Spleen (tissue), 7 donors: ENCODE data around the gene ZDHHC3.

Source experiments
- CTCF ChIP-seq, 11 experiments: fragments of 200-600 bp in 7 of 11; fragments of 450-650 bp in 4 of 11; sonication (generic) in 4 of 11; IDR thresholded peaks in 8 of 11; conservative IDR thresholded peaks in 3 of 11; 1 replicate in 7 of 11; 2 replicates in 4 of 11; pipeline versions ENCODE4 v1.4.0 to v1.8.0; 2016 to 2021; ENCODE audit warnings: antibody characterized with exemption in 11 of 11, inconsistent platforms in 4 of 11, mild to moderate bottlenecking in 1 of 11
- POLR2A ChIP-seq, 3 donors: fragments of 450-650 bp; IDR thresholded peaks; one replicate each; pipeline ENCODE4 v1.5.1; 2017; ENCODE audit warnings: antibody characterized with exemption in 3 of 3, mild to moderate bottlenecking in 1 of 3
- donor health status: DM: no; HTN: no; CAD: no; lungs with moderate emphysema.
- donor health status: DM: no; HTN: no; CAD: no.
- donor health status: DM: no; HTN: no; CAD: no.

- TF ChIP-seq CTCF (IDR thresholded peaks at IDR 0.05 in 8 of 11, conservative IDR thresholded peaks at IDR 0.05 in 3 of 11), result no peak
- TF ChIP-seq POLR2A (IDR thresholded peaks at IDR 0.05), result no peak
Measured at GRCh38 chr3:44996556-44996969, 20.6 kb upstream of the ZDHHC3 start.
